HG03439 (cell line): ENCODE data around the gene SLIT1.
"Not testable (repeated sequence)": the region's sequence is repeated elsewhere in the genome, so short reads cannot be mapped to it uniquely, and the experiment has no call there.

Experiments used
- ATAC-seq: cut with Tn5 transposase; IDR thresholded peaks from one replicate; pipeline ENCODE4 v1.9.1; 2021; ENCODE audit warnings: mild to moderate bottlenecking, moderate library complexity; ENCODE audit not compliant: unreplicated experiment

SLIT1 gene

GRCh38 chr10:97087296-97087695 is 98.5 kb downstream of the SLIT1 start:
- no peak for ATAC-seq

- ATAC-seq = no peak
Observed at GRCh38 chr10:97086530-97086929, 99.2 kb downstream of the SLIT1 start.

- ATAC-seq = no peak
Observed at GRCh38 chr10:97083228-97083829, 102.4 kb downstream of the SLIT1 start.

GRCh38 chr10:97082575-97082974 is 103.2 kb downstream of the SLIT1 start:
- not testable (repeated sequence) for ATAC-seq

GRCh38 chr10:97081621-97082235 is 104.0 kb downstream of the SLIT1 start:
- ATAC-seq = no peak

- no peak for ATAC-seq
Observed at GRCh38 chr10:97080051-97080776, 105.5 kb downstream of the SLIT1 start.

- no peak for ATAC-seq
Observed at GRCh38 chr10:97079448-97079847, 106.3 kb downstream of the SLIT1 start.

- ATAC-seq = no peak
Observed at GRCh38 chr10:97078938-97079445, 106.8 kb downstream of the SLIT1 start.

- no peak for ATAC-seq
Observed at GRCh38 chr10:97078261-97078937, 107.4 kb downstream of the SLIT1 start.

GRCh38 chr10:97076781-97077180 is 109.0 kb downstream of the SLIT1 start:
- no peak for ATAC-seq

- no peak for ATAC-seq
Observed at GRCh38 chr10:97075961-97076525, 109.7 kb downstream of the SLIT1 start.

- ATAC-seq = no peak
Observed at GRCh38 chr10:97075421-97075820, 110.3 kb downstream of the SLIT1 start.

GRCh38 chr10:97074256-97075145 is 111.3 kb downstream of the SLIT1 start:
- ATAC-seq = no peak

GRCh38 chr10:97072851-97073665 is 112.7 kb downstream of the SLIT1 start:
- no peak for ATAC-seq

GRCh38 chr10:97071496-97071895 is 114.3 kb downstream of the SLIT1 start:
- no peak for ATAC-seq

- ATAC-seq = no peak
Observed at GRCh38 chr10:97069576-97070362, 116.0 kb downstream of the SLIT1 start.

- no peak for ATAC-seq
Observed at GRCh38 chr10:97069026-97069425, 116.7 kb downstream of the SLIT1 start.

GRCh38 chr10:97067716-97068391 is 117.9 kb downstream of the SLIT1 start:
- ATAC-seq = no peak
